Astrocyte (in vitro differentiated cells and primary cell): Measurements from ENCODE around the gene TICRR. TPM values are rescaled to one million over a fixed set of nuclear protein-coding genes. Genes with fewer than 3 reads are reported as not detected.

Experiments
- DNase-seq: peaks from one replicate; pipeline ENCODE4 v3.0.0-alpha.2; 2010; ENCODE audit warnings: low read depth
- FAIRE-seq: peaks from 2 replicates; lab custom pipeline; 2011; peaks lifted over from hg19 to GRCh38; lab: Jason Lieb, UNC
- H2AFZ ChIP-seq: 2 replicates; pipeline ENCODE4 v1.6.0; 2012; ENCODE audit warnings: low read depth, low read length, inconsistent platforms
- H3K27ac ChIP-seq: 2 replicates; pipeline ENCODE4 v1.5.1; 2011; ENCODE audit warnings: low read depth, low read length, inconsistent platforms
- H3K27me3 ChIP-seq: 2 replicates; pipeline ENCODE4 v1.6.0; 2011; ENCODE audit warnings: low read length, inconsistent platforms; ENCODE audit not compliant: insufficient read depth
- H3K36me3 ChIP-seq: 2 replicates; pipeline ENCODE4 v1.5.1; 2011; ENCODE audit warnings: low read length, inconsistent platforms; ENCODE audit not compliant: insufficient read depth
- H3K4me1 ChIP-seq: 2 replicates; pipeline ENCODE4 v1.5.1; 2011; ENCODE audit warnings: low read length, inconsistent platforms; ENCODE audit not compliant: insufficient read depth
- H3K4me2 ChIP-seq: 2 replicates; pipeline ENCODE4 v1.6.0; 2012; ENCODE audit warnings: low read length, inconsistent platforms
- H3K4me3 ChIP-seq: 2 replicates; pipeline ENCODE4 v1.5.1; 2011; ENCODE audit warnings: low read depth, mild to moderate bottlenecking, low read length, inconsistent platforms; ENCODE audit not compliant: insufficient read depth
- H3K79me2 ChIP-seq: 2 replicates; pipeline ENCODE4 v1.6.0; 2012; ENCODE audit warnings: mild to moderate bottlenecking, low read length, inconsistent platforms; ENCODE audit not compliant: insufficient read depth
- H3K9ac ChIP-seq: 2 replicates; pipeline ENCODE4 v1.6.0; 2012; ENCODE audit warnings: mild to moderate bottlenecking, low read length, inconsistent platforms
- H3K9me3 ChIP-seq: 2 replicates; pipeline ENCODE4 v1.5.1; 2012; ENCODE audit warnings: low read depth, mild to moderate bottlenecking, low read length, inconsistent platforms; ENCODE audit not compliant: insufficient read depth
- H4K20me1 ChIP-seq: 2 replicates; pipeline ENCODE4 v1.6.0; 2012; ENCODE audit warnings: low read length, inconsistent platforms; ENCODE audit not compliant: insufficient read depth
- H3K27ac Mint-ChIP-seq: one replicate; pipeline ENCODE4 v1.8.0; 2021; ENCODE audit warnings: mild to moderate bottlenecking, mixed read lengths; ENCODE audit not compliant: unreplicated experiment
- H3K27me3 Mint-ChIP-seq: one replicate; pipeline ENCODE4 v1.8.0; 2021; ENCODE audit warnings: low read depth, mixed read lengths; ENCODE audit not compliant: unreplicated experiment
- H3K36me3 Mint-ChIP-seq: one replicate; pipeline ENCODE4 v1.8.0; 2021; ENCODE audit warnings: low read depth, mixed read lengths; ENCODE audit not compliant: unreplicated experiment
- H3K4me1 Mint-ChIP-seq: one replicate; pipeline ENCODE4 v1.8.0; 2021; ENCODE audit warnings: low read depth, mixed read lengths; ENCODE audit not compliant: unreplicated experiment
- H3K4me3 Mint-ChIP-seq: one replicate; pipeline ENCODE4 v1.8.0; 2021; ENCODE audit warnings: mild to moderate bottlenecking, moderate library complexity, mixed read lengths; ENCODE audit not compliant: unreplicated experiment
- H3K9me3 Mint-ChIP-seq: one replicate; pipeline ENCODE4 v1.8.0; 2021; ENCODE audit warnings: mild to moderate bottlenecking, mixed read lengths; ENCODE audit not compliant: unreplicated experiment
- EZH2 ChIP-seq: IDR thresholded peaks from 2 replicates; pipeline ENCODE4 v1.6.1; 2012; ENCODE audit warnings: mild to moderate bottlenecking, low read length, inconsistent platforms; ENCODE audit not compliant: insufficient read depth
- total RNA-seq: library from RNA; stranded (reverse); gene quantifications from 2 replicates; pipeline ENCODE4 v1.2.1, GENCODE V29; 2021
- TF ChIP-seq, protein P1 (sequence below): IDR thresholded peaks from 2 replicates; pipeline ENCODE4 v1.5.1; 2011; ENCODE audit warnings: low read depth, mild to moderate bottlenecking, inconsistent platforms, low read length, moderate library complexity; ENCODE audit not compliant: insufficient read depth

TICRR gene
- total RNA-seq, 1 donor from 2014 or later, result 2.9 TPM

DNA sequence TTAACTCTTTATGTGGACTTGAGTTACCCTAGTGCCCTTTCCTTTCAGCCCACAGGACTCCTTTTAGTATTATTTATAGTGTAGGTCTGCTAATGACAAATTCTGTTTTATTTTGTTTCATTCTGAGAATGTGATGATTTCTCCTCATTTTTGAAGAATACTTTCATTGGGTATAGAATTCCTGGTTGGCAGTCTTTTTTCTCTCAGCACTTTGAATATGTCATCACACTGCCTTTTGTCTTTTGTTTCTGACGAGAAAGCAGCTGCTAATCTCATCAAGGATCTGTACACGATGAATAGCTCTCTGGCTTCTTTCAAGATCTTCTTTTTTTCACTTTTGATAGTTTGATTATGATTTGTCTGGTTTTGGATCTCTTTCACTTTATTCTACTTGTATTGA, 37.8 kb downstream of the TICRR start:
- Histone ChIP-seq H3K4me1 (no peaks in the 10 kb centered on the region), H3K9ac (no peak overlapping the region), H3K79me2 (no peaks in the 10 kb centered on the region), H3K27ac (no peak overlapping the region), H3K36me3 (peaks cover 8% of the 10 kb centered on the region), H3K9me3 (no peaks in the 10 kb centered on the region), H3K4me3 (no peak overlapping the region), H4K20me1 (no peaks in the 10 kb centered on the region), H3K4me2 (no peak overlapping the region), H2AFZ (no peak overlapping the region), H3K27me3 (no peaks in the 10 kb centered on the region)
- DNase-seq, result no peak
- peaks cover 2% of the 10 kb centered on the region for H3K4me1 Mint-ChIP-seq
- H3K36me3 Mint-ChIP-seq, result peaks cover 7% of the 10 kb centered on the region
- H3K4me3 Mint-ChIP-seq, result no peak overlapping the region
- H3K27ac Mint-ChIP-seq, result no peak overlapping the region
- TF ChIP-seq, protein P1, sequence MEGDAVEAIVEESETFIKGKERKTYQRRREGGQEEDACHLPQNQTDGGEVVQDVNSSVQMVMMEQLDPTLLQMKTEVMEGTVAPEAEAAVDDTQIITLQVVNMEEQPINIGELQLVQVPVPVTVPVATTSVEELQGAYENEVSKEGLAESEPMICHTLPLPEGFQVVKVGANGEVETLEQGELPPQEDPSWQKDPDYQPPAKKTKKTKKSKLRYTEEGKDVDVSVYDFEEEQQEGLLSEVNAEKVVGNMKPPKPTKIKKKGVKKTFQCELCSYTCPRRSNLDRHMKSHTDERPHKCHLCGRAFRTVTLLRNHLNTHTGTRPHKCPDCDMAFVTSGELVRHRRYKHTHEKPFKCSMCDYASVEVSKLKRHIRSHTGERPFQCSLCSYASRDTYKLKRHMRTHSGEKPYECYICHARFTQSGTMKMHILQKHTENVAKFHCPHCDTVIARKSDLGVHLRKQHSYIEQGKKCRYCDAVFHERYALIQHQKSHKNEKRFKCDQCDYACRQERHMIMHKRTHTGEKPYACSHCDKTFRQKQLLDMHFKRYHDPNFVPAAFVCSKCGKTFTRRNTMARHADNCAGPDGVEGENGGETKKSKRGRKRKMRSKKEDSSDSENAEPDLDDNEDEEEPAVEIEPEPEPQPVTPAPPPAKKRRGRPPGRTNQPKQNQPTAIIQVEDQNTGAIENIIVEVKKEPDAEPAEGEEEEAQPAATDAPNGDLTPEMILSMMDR, result no peak
- no peak for TF ChIP-seq EZH2
- no peak for FAIRE-seq
- H3K9me3 Mint-ChIP-seq, result peaks cover 9% of the 10 kb centered on the region
- H3K27me3 Mint-ChIP-seq, result no peaks in the 10 kb centered on the region

DNA sequence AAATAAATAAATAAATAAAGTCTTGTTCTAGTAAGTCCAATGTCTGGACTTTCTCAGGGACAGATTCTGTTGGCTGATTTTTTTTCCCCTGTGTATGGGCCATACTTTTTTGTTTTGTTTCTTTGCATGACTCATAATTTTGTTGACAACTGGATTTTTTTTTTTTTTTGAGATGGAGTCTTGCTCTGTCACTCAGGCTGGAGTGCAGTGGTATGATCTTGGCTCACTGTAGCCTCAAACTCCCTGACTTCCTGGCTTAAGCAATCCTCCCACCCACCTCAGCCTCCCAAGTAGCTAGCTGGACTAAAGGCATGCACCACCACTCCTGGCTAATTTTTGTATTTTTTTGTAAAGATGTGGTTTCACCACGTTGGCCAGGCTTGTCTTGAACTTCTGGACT, 38.9 kb downstream of the TICRR start:
- no peaks in the 10 kb centered on the region for H3K79me2 ChIP-seq
- H3K4me2 ChIP-seq, result no peak overlapping the region
- TF ChIP-seq EZH2, result no peak
- TF ChIP-seq, protein P1, result no peak
- DNase-seq (no peak), FAIRE-seq (no peak)
- no peaks in the 10 kb centered on the region for H3K4me1 ChIP-seq
- H4K20me1 ChIP-seq, result no peaks in the 10 kb centered on the region
- no peak overlapping the region for H3K9ac ChIP-seq
- H3K36me3 ChIP-seq, result peaks cover 8% of the 10 kb centered on the region
- peaks cover 2% of the 10 kb centered on the region for H3K4me1 Mint-ChIP-seq
- no peaks in the 10 kb centered on the region for H3K27me3 ChIP-seq
- no peaks in the 10 kb centered on the region for H3K27me3 Mint-ChIP-seq
- no peaks in the 10 kb centered on the region for H3K9me3 ChIP-seq
- H3K4me3 Mint-ChIP-seq, result no peak overlapping the region
- no peak overlapping the region for H3K27ac ChIP-seq
- H3K4me3 ChIP-seq, result no peak overlapping the region
- H3K36me3 Mint-ChIP-seq, result peaks cover 7% of the 10 kb centered on the region
- H3K27ac Mint-ChIP-seq, result no peak overlapping the region
- H3K9me3 Mint-ChIP-seq, result peaks cover 9% of the 10 kb centered on the region
- H2AFZ ChIP-seq, result no peak overlapping the region

DNA sequence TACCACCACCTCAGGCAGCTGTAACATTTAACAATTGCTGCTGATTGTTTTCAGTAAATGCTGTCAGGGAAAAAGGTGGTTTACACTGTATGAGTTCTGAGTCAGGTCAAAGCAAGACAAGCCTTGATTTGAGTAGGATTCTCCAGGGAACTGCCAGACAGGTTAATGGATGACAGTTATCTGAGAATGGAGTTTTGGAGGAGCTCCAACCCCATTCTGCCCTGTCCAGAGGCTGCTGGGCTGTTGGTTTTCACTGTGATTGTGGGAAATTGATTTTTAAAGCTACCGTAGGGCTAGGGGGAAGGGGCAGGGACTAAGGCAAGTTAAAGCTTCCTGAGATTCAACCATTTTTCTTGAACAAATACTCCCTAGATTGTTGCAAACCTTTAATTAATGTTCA, 39.9 kb downstream of the TICRR start:
- Histone ChIP-seq H3K4me2 (no peak overlapping the region), H2AFZ (no peak overlapping the region), H3K79me2 (no peaks in the 10 kb centered on the region), H3K36me3 (peaks cover 13% of the 10 kb centered on the region), H3K27ac (no peak overlapping the region), H3K27me3 (no peaks in the 10 kb centered on the region), H3K9ac (no peak overlapping the region), H3K4me3 (no peak overlapping the region), H3K4me1 (no peaks in the 10 kb centered on the region), H4K20me1 (no peaks in the 10 kb centered on the region), H3K9me3 (no peaks in the 10 kb centered on the region)
- H3K4me3 Mint-ChIP-seq, result no peak overlapping the region
- TF ChIP-seq, protein P1, result no peak
- TF ChIP-seq EZH2, result no peak
- peaks cover 9% of the 10 kb centered on the region for H3K9me3 Mint-ChIP-seq
- no peak for FAIRE-seq
- H3K4me1 Mint-ChIP-seq, result peaks cover 2% of the 10 kb centered on the region
- H3K27ac Mint-ChIP-seq, result no peak overlapping the region
- no peaks in the 10 kb centered on the region for H3K27me3 Mint-ChIP-seq
- DNase-seq, result no peak
- peaks cover 7% of the 10 kb centered on the region for H3K36me3 Mint-ChIP-seq
